Fibroblast of skin of right quadriceps (primary cell): Measurements from ENCODE around the gene SPRN.
A peak's percentile ranks its signal among the peaks of the same experiment; 100 is the strongest.
"Not testable (repeated sequence)": the region's sequence is repeated elsewhere in the genome, so short reads cannot be mapped to it uniquely, and the experiment has no call there.

Experiments
- DNase-seq: peaks from one replicate; pipeline ENCODE4 v3.0.0-alpha.2; 2013

Gene SPRN

GRCh38 chr10:133384071-133384470 lies 40.4 kb downstream of the SPRN start:
- no peak for DNase-seq

DNA sequence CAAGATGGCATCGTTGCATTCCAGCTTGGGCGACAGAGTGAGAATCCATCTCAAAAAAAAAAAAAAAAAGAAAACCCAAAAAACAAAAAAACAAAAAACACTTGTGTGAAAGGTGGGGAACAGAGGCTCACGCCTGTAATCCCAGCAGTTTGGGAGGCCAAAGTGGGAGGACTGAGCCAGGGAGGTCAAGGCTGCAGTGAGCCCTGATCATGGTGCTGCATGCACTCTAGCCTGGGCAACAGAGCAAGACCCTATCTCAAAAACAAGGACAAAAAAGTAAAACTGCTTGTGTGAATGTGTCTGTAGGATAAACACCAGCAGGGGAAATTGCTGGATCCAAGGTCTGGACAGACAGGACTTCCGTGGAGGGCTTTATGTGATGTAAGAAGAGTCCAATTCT lies 40.9 kb downstream of the SPRN start:
- no peak for DNase-seq

DNA sequence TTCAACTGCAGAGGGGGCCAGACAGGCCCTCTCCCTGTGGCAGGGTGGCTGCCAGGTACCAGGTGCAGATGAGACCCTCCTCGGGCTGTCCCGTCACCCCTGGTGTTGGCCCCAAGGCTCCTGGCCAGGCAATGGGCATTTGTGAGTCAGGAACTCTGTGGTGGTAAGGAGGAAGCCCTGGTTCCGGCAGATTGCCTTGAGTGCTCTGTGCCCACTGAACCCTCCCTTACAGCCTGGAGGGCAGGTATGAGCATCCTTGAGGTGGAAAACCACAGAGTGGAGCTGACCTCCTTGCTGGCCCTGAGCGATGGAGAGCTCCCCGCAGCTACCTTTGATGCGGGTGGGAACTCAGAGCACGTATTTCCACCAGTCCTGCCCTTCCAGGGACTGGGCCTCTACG lies 43.4 kb downstream of the SPRN start:
- no peak for DNase-seq

GRCh38 chr10:133379801-133380666 lies 44.4 kb downstream of the SPRN start:
- no peak for DNase-seq

- DNase-seq, result peak; percentile 37
Observed at GRCh38 chr10:133379152-133379800, 45.1 kb downstream of the SPRN start, which contains the start of gene PAOX. TSS of gene PAOX (plus strand) at chr10:133379262. CDS start at chr10:133379317, 55 bp downstream.

DNA sequence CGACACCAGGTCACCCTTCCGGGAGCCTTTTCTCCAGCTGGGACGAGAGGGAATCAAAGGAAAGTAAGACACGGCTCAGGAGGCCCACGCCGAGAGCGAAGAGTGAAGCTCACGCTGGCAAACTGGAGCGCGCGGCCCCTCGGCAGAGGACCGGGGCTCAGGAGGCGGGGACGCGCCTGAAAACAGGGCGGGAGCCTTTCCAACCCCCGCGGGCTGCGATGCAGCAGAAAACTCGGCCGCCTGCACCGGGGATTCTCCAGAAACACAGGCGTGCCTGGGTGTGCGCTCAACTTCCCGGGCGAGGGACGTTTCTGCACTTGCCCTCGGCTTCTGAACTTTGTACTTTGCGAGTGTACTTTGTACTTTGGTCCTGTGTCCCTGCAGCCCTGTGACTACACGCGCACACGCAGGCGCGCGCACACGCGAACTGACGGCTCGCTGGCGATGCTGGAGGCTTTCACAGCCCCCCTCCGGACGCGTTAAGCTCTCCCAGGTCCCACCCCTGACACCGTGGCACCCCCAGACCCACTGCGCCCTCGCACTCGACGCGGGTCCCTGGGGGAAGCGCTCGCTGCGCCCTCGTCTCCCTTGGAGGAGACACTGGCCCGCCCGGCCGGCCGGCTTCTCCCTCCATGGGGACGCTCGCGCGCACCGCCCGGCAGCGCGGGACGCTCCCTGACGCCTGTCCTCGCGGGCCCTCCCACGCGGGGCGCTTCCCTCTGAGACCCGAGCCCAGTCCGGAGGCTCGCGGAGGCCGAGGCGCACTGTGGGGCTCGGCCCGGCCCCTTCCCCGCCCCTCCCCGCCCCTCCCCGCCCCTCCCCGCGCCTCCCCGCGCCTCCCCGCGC lies 46.0 kb downstream of the SPRN start:
- DNase-seq, result peak; percentile 32

- DNase-seq, result no peak
Observed at GRCh38 chr10:133377818-133378250, 46.6 kb downstream of the SPRN start.

DNA sequence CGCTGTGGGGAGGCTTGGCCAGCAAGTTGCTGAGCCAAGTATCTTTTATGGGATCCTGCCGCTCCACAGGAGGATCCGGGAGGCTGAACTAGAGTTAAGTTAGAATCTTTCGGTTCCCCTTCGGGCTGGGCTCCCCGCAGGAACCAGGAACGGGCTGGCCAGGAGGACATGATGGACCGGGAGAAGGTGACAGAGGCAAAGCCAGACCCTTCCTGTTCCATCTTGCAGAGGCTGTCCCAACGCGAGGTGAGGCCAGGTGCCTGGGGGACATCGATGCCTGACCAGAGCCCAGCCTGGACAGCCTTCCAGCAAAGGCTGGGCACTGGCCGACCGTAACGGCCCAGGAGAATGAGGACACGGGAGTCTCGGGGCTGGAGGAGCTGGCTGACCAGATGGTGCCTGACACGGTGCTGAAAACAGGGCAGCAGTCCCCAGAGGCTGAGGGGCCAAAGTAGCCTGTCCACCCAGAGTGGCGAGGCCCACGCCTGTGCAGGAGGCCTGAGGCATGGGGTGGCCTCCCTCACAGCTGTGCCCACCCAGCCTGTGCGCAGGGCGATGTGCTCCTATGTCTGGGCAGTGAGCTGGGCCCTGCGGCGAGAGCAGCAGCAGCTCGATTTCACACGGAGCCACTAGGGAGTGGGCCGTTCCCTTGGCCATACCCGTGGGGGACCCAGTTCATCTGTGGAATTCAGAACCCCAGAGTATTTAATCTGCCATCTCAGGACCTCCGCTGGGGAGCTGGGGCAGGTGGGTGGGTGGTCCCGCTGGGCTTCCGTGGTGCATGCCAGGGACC lies 47.2 kb downstream of the SPRN start:
- no peak for DNase-seq

- not testable (repeated sequence) for DNase-seq
Observed at GRCh38 chr10:133376183-133376582, 48.2 kb downstream of the SPRN start.

DNA sequence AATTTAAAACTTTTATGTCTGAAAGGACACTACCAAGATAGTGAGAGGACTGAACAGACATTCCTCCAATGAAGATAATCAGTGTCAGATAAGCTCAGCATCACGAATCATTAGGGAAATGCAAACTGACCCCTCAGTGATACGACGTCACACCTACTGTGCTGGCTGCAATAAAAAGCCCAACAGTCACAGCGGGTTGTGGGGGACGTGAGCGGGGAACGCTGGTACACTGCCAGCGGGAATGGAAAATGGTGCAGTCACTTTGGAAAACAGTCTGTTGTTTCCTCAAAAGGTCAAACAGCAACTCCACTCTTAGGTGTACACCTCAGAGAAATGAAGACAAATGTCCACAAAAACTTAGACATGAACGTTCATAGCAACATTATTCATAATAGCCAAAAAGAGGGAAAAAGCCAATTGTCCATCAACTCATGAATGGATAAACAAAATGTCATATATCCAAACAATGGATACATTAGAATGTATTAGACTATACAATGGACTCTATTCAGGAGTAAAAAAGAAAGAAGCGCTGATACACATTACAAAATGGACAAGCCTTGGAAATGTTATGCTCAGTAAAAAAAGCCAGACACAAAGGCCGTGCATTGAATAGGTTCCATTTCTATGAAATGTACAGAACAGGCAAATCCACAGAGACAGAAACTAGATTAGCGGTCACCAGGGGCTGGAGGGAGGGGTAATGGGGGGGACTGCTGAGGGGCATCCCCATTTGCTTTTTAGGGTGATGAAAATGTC lies 48.9 kb downstream of the SPRN start:
- DNase-seq, result no peak

- DNase-seq, result peak; percentile 90
Observed at GRCh38 chr10:133373174-133374090, 51.0 kb downstream of the SPRN start, which contains the start of gene ECHS1. TSS of gene ECHS1 (minus strand) at chr10:133373354. CDS start at chr10:133373333, 21 bp downstream.

GRCh38 chr10:133372507-133372906 lies 51.9 kb downstream of the SPRN start:
- no peak for DNase-seq
